Heart right ventricle (tissue), 16 donors: ENCODE results near the gene UQCR10. TPM values are rescaled to one million over a fixed set of nuclear protein-coding genes. Genes with fewer than 3 reads are reported as not detected.

Experiments
- ATAC-seq, 8 donors: fragments of 200-7000 bp; cut with Tn5 transposase; one replicate each; pipeline ENCODE4 v1.9.1; 2020; ENCODE audit warnings: mild to moderate bottlenecking in 8 of 8, moderate library complexity in 8 of 8, moderate number of reproducible peaks in 1 of 8
- DNase-seq, 2 donors: peaks; one replicate each; pipeline ENCODE4 v3.0.0-alpha.2; 2020
- H3K27ac ChIP-seq, 10 donors: fragments of 200-600 bp; sonication (generic) in 2 of 10; one replicate each; pipeline versions ENCODE4 v1.5.0 to v1.8.0; 2020 to 2022; ENCODE audit warnings: mild to moderate bottlenecking in 3 of 10
- H3K27me3 ChIP-seq, 7 donors: fragments of 200-600 bp; one replicate each; pipeline ENCODE4 v1.8.0; 2021 to 2022; ENCODE audit warnings: mild to moderate bottlenecking in 2 of 7
- H3K36me3 ChIP-seq, 9 donors: fragments of 200-600 bp; sonication (generic) in 1 of 9; one replicate each; pipeline versions ENCODE4 v1.5.0 to v1.8.0; 2020 to 2022; ENCODE audit warnings: mild to moderate bottlenecking in 2 of 9
- H3K4me1 ChIP-seq, 9 donors: fragments of 200-600 bp; sonication (generic) in 1 of 9; one replicate each; pipeline versions ENCODE4 v1.5.0 to v1.8.0; 2020 to 2022; ENCODE audit warnings: mild to moderate bottlenecking in 4 of 9
- H3K4me3 ChIP-seq, 10 donors: fragments of 200-600 bp; sonication (generic) in 2 of 10; one replicate each; pipeline versions ENCODE4 v1.5.0 to v1.8.0; 2020 to 2022; ENCODE audit warnings: mild to moderate bottlenecking in 7 of 10, moderate library complexity in 2 of 10
- H3K9me3 ChIP-seq, 11 donors: fragments of 200-600 bp in 10 of 11; sonication (generic) in 2 of 11; one replicate each; pipeline versions ENCODE4 v1.5.0 to v1.8.0; 2013 to 2022; ENCODE audit warnings: mild to moderate bottlenecking in 2 of 11, control low read depth in 1 of 11, moderate library complexity in 1 of 11
- WGBS, 2 donors: extraction: QIAGEN DNeasy Blood & Tissue Kit; methylation state at CpG; one replicate each; pipeline ENCODE4 v1.1.7; 2013; ENCODE audit warnings: inconsistent platforms in 1 of 2; 5-methylcytosine and 5-hydroxymethylcytosine counted together
- intact Hi-C, 10 donors: fragments of 100-400 bp; cut with DNase I; formaldehyde crosslinking; loops; one replicate each; pipeline versions ENCODE4 v1.11.1 to v1.14.2; 2022
- long read RNA-seq, 3 donors: library from polyadenylated mRNA; unstranded; transcript quantifications; one replicate each; pipeline ENCODE4 v2.0.0, GENCODE V29; 2020 to 2021
- polyA plus RNA-seq, 2 donors: library from polyadenylated mRNA; stranded (reverse); fragments of 200-250 nt; gene quantifications; one replicate each; pipeline ENCODE4 v1.2.3, GENCODE V29; 2013
- total RNA-seq, 10 donors: library from RNA; stranded (reverse); fragmentation: NEBNext Ultra II Directional in 3 of 10; extraction: Animal tissue kit (Norgen Biotek cat#: 25700) in 3 of 10; gene quantifications; one replicate each; pipeline versions ENCODE4 v1.2.1 to v1.2.4, GENCODE V29; 2021 to 2023
- TF ChIP-seq, protein P1 (sequence below), 9 donors: fragments of 200-600 bp; sonication (generic) in 2 of 9; IDR thresholded peaks; one replicate each; pipeline versions ENCODE4 v1.5.0 to v1.8.0; 2021 to 2022; ENCODE audit warnings: antibody characterized with exemption in 9 of 9, mild to moderate bottlenecking in 5 of 9, moderate library complexity in 1 of 9
- donor health status: Arrhythmogenic right ventricular cardiomyopathy.
- donor health status: ischemic (EF 13 %, LVEDD 7.1; RV severe dilation, severe dysfunction).
- donor health status: healthy with polysubstance abuse.
- donor health status: DM: no; HTN: yes; CAD: no.
- donor health status: DM: no; HTN: no; CAD: no.
- donor health status: ischemic (EF 25% LVEDD 6.9; RV normal size, moderate dysfunction).
- donor health status: ischemic (EF 25% LVEDD 5.7; RV mildly dilated, moderate dysfunction).
- donor health status: healthy.
- donor health status: DM: yes; HTN: yes; CAD: no.
- donor health status: Ischemic cardiomyopathy.
- donor health status: ischemic (EF 35%, LVEDD 5.7; RV mildly dilated, moderate dysfunction).
- donor health status: nonischemic (EF 11% LVEDD 7.7; RV severe dilation, severe dysfunction).
- donor health status: DM: yes; HTN: yes; CAD: no.
- donor health status: PGD.
- donor health status: ischemic (EF 29% LVEDD 5.4; RV normal size, mild dysfunction).
- donor health status: nonischemic (EF 23%, LVEDD 6.1; RV moderate dilation, normal function).

The UQCR10 gene
- 100 to 1,000 TPM; 296 to 412 (median 358) TPM for total RNA-seq
- polyA plus RNA-seq, result 100 to 1,000 TPM; 614 to 963 TPM
- long read RNA-seq, donor 1, transcript UQCR10-202 (2 exons, 584 nt), result minor isoform, 33 of 453 reads
- long read RNA-seq, donor 1, transcript UQCR10-201 (2 exons, 916 nt), result major isoform, 388 of 453 reads
- long read RNA-seq, donor 1, partial matches to known transcripts, result 0 of 453 reads
- long read RNA-seq, donor 1, other reads (novel, unspliced or antisense), result 32 of 453 reads
- long read RNA-seq, donor 2, transcript UQCR10-202 (2 exons, 584 nt), result minor isoform, 48 of 768 reads
- long read RNA-seq, donor 2, transcript UQCR10-201 (2 exons, 916 nt), result major isoform, 657 of 768 reads
- long read RNA-seq, donor 2, partial matches to known transcripts, result 0 of 768 reads
- long read RNA-seq, donor 2, other reads (novel, unspliced or antisense), result 63 of 768 reads
- long read RNA-seq, donor 3, transcript UQCR10-202 (2 exons, 584 nt), result minor isoform, 6 of 87 reads
- long read RNA-seq, donor 3, transcript UQCR10-201 (2 exons, 916 nt), result major isoform, 79 of 87 reads
- long read RNA-seq, donor 3, partial matches to known transcripts, result 2 of 87 reads
- long read RNA-seq, donor 3, other reads (novel, unspliced or antisense), result 0 of 87 reads

DNA sequence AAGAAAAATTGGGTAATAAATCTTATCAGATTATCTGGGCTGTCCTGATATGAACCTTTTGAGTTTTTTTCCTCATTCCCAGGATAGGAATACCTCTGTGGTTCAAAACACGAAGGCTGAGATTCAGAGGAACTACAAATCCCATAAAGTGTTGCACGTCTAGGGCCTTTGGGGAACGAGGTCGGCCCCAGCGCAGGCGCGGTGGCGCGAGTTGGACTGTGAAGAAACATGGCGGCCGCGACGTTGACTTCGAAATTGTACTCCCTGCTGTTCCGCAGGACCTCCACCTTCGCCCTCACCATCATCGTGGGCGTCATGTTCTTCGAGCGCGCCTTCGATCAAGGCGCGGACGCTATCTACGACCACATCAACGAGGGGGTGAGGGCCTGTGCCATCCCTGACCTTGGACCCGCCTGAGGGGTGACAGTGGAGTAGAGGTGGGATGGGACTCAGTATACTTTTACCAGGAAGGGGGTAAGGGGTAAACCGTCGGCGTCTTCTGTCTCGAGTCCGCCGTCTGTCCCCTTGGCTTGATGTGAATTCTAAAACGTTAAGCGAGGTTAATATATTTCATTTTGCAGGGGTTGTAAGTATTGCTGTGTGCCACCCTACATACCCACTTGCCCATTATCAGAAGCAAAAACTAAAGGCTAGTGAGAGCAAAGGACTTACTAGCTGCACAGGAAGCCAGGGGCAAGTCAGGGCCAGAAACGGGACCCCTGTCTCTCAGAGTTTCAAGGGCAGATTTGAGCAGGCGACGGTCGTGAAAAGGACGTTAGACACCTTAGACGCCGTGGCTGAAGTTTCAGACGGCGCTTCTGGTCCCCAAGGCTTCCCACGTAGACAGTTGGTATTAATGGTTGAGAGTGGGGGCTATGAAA, at the start of gene UQCR10:
Gene UQCR10 (plus strand): TSS at position 199 of the 881 bp plus-strand sequence. CDS start 30 bp downstream, at position 229.
- intact Hi-C loops, result loop anchor here in 4 of 10 donors (5.0 to 10.0 kb wide), 5 partner anchors 60 to 240 kb away; partner anchors contain the start of genes ASCC2 (in 1 of the 4) and NF2 (in 1 of the 4)
- Histone ChIP-seq H3K4me3 (peak within 1 kb of the TSS; percentile 54 to 97 (median 86)), H3K27me3 (no peaks in the 10 kb centered on the region), H3K4me1 (peaks cover 6 to 45% (median 31%) of the 10 kb centered on the region in 9 donors), H3K27ac (peak within 1 kb of the TSS; percentile 89 to 97 (median 94)), H3K9me3 (no peaks in the 10 kb centered on the region), H3K36me3 (peaks cover 0 to 32% (median 20%) of the 10 kb centered on the region in 9 donors)
- TF ChIP-seq, protein P1, sequence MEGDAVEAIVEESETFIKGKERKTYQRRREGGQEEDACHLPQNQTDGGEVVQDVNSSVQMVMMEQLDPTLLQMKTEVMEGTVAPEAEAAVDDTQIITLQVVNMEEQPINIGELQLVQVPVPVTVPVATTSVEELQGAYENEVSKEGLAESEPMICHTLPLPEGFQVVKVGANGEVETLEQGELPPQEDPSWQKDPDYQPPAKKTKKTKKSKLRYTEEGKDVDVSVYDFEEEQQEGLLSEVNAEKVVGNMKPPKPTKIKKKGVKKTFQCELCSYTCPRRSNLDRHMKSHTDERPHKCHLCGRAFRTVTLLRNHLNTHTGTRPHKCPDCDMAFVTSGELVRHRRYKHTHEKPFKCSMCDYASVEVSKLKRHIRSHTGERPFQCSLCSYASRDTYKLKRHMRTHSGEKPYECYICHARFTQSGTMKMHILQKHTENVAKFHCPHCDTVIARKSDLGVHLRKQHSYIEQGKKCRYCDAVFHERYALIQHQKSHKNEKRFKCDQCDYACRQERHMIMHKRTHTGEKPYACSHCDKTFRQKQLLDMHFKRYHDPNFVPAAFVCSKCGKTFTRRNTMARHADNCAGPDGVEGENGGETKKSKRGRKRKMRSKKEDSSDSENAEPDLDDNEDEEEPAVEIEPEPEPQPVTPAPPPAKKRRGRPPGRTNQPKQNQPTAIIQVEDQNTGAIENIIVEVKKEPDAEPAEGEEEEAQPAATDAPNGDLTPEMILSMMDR (IDR thresholded peaks at IDR 0.05), result no peak
- WGBS, 2 donors, result 0 to 12% methylated on average over 46 of the region's 46 CpGs
- ATAC-seq, result peak; percentile 89 to 97 (median 92)
- DNase-seq, result peak; percentile 92 to 94

DNA sequence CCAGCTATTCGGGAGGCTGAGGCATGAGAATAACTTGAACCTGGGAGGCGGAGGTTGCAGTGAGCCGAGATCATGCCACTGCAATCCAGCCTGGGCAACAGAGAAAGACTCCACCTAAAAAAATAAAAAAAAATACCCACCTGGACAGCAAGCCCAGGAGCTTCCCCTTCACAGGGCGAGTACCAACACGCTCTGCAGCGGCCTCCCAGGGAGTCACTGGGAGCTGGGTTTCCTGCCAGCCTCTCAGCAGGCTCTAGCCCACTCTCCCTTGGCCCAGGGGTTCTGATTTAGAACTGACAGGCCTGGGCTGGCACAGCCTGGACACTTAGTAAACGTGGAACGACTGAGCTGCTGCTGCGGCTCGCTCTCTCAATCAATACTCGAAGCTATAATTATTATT, 49.4 kb upstream of the UQCR10 start:
- Histone ChIP-seq H3K4me1 (peaks cover 0 to 3% (median 0%) of the 10 kb centered on the region in 9 donors), H3K27ac (no peak overlapping the region), H3K9me3 (no peaks in the 10 kb centered on the region), H3K27me3 (peaks cover 16 to 75% (median 55%) of the 10 kb centered on the region in 7 donors), H3K4me3 (no peak overlapping the region), H3K36me3 (no peaks in the 10 kb centered on the region)
- no peak for DNase-seq
- intact Hi-C loops, result loop anchor here in 1 of 10 donors (10.0 kb wide), 1 partner anchor 287 kb away; no protein-coding TSS in a partner anchor
- no peak for ATAC-seq
- WGBS, 2 donors, result 88% methylated on average over 11 of the region's 11 CpGs
- TF ChIP-seq, protein P1 (IDR thresholded peaks at IDR 0.05), result no peak

DNA sequence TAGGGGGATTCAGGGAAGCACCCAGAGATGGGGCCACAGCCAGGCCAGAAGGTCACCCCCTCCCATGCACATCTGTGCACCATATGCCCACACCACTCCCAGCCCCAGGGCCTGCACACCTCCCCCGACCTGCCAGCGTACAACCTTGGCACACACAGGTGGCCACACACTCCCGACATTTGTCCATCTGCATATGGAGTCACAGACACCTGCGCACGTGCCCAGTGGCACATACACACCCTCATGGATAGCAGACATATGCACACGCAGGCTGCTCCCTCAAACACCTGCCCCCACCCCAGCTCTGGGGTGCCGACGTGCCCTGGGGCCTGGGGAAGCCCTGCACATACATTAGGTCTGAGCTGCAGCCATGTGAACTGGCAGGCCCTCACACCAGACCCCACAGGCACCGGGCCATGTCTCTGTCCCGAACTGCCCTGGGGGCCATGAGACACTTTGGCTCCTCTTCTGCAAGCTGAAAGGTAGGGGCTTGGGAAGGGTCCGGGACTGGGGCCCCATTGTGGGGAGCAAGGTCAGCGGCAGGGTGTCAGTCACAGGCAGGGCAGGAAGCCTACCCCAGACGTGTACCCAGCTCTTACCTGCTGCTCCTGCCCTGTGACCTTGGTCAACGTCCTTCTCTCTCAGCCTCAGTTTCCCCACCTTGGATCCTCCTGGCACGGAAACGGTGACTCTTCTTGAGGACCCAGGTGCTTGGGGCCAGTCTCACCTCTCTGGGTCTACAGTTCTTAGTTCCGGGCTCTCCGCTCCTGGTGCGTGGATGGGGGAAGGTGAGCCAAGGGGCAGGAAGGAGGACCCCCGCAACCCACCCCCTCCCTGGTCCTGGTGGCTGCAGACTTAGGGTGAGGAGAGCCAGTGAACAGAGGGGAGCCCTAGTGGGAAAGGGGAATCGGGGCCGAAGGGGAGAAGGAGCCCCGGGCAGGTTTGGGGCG, 47.9 kb upstream of the UQCR10 start:
- Histone ChIP-seq H3K4me3 (no peak overlapping the region), H3K27me3 (peaks cover 11 to 83% (median 56%) of the 10 kb centered on the region in 7 donors), H3K4me1 (peaks cover 0 to 3% (median 0%) of the 10 kb centered on the region in 9 donors), H3K27ac (no peak overlapping the region), H3K9me3 (no peaks in the 10 kb centered on the region), H3K36me3 (no peaks in the 10 kb centered on the region)
- ATAC-seq, result no peak
- intact Hi-C loops, result loop anchor here in 1 of 10 donors (10.0 kb wide), 1 partner anchor 286 kb away; no protein-coding TSS in a partner anchor
- 45 to 50% methylated on average over 21 to 24 of the region's 24 CpGs for WGBS, 2 donors
- no peak for DNase-seq
- TF ChIP-seq, protein P1 (IDR thresholded peaks at IDR 0.05), result no peak
